HL-60 (cell line): ENCODE results near the gene SLC12A3.

Experiments
- CTCF ChIP-seq: IDR thresholded peaks from one replicate; pipeline ENCODE4 v1.5.1; 2011; ENCODE audit warnings: low read length, control low read depth, inconsistent platforms; ENCODE audit not compliant: insufficient read depth
- GABPA ChIP-seq: IDR thresholded peaks from 2 replicates; pipeline ENCODE4 v1.6.1; 2012; ENCODE audit warnings: low read depth
- POLR2AphosphoS5 ChIP-seq: IDR thresholded peaks from 2 replicates; pipeline ENCODE4 v1.6.1; 2012; ENCODE audit warnings: low read depth
- TF ChIP-seq, protein P1 (sequence below): IDR thresholded peaks from 2 replicates; pipeline ENCODE4 v1.6.1; 2012; ENCODE audit warnings: low read depth; ENCODE audit not compliant: insufficient replicate concordance

- no peak for TF ChIP-seq CTCF
- no peak for TF ChIP-seq GABPA
- TF ChIP-seq, protein P1, sequence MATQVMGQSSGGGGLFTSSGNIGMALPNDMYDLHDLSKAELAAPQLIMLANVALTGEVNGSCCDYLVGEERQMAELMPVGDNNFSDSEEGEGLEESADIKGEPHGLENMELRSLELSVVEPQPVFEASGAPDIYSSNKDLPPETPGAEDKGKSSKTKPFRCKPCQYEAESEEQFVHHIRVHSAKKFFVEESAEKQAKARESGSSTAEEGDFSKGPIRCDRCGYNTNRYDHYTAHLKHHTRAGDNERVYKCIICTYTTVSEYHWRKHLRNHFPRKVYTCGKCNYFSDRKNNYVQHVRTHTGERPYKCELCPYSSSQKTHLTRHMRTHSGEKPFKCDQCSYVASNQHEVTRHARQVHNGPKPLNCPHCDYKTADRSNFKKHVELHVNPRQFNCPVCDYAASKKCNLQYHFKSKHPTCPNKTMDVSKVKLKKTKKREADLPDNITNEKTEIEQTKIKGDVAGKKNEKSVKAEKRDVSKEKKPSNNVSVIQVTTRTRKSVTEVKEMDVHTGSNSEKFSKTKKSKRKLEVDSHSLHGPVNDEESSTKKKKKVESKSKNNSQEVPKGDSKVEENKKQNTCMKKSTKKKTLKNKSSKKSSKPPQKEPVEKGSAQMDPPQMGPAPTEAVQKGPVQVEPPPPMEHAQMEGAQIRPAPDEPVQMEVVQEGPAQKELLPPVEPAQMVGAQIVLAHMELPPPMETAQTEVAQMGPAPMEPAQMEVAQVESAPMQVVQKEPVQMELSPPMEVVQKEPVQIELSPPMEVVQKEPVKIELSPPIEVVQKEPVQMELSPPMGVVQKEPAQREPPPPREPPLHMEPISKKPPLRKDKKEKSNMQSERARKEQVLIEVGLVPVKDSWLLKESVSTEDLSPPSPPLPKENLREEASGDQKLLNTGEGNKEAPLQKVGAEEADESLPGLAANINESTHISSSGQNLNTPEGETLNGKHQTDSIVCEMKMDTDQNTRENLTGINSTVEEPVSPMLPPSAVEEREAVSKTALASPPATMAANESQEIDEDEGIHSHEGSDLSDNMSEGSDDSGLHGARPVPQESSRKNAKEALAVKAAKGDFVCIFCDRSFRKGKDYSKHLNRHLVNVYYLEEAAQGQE, result no peak
- no peak for TF ChIP-seq POLR2AphosphoS5
These were observed 44.5 kb downstream of the SLC12A3 start for GRCh38 chr16:56909527-56909979.
